HG03045 (cell line): ENCODE results near the gene GALNT11.
"Not testable (repeated sequence)": the region's sequence is repeated elsewhere in the genome, so short reads cannot be mapped to it uniquely, and the experiment has no call there.

Experiments used
- ATAC-seq: cut with Tn5 transposase; IDR thresholded peaks from one replicate; pipeline ENCODE4 v1.9.1; 2021; ENCODE audit warnings: mild to moderate bottlenecking, moderate library complexity; ENCODE audit not compliant: unreplicated experiment

Gene GALNT11

DNA sequence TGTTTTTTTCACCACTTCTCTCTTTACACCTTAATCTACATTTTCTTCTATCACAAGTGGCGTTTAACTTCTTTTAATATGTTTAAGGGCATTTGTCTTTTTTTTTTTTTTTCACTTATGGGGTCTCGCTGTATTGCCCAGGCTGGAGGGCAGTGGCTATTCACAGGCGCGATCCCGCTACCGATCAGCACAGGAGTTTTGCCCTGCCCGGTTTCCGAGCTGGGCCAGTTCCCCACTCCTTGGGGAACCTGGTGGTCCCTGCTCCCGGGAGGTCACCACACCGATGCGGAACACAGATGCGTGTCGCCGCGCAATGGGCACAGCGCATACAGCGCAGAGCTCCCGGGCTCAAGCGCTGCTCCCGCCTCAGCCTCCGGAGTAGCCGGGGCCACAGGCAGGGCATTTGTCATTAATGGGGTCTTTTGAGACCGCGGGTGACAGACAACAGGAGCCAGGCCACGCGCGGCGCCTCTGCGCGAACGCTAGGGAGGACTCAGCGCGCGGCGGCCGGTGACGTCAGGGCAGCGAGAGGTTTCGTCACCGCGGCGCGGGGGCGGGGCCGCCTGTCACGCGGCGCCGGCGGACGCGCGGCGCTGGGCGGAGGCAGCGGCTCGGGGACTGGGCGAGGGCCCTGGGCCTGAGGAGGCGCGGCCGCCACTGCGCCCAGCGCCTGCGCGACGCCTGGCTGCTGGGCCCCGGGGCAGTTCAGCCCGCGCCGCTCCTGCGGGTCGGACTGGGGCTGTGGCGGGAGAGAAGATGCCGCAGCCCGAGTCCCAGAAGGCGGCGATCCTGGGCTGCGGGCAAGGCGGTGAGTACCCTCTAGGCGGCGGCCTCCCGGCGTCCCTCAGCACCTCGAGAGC, at the start of gene GALNT11:
Gene GALNT11, plus strand, starts transcription at position 598 of the 860 bp plus-strand sequence. CDS start 68,554 bp downstream, outside the sequence.
- peak; percentile 97 for ATAC-seq

- ATAC-seq: no peak
These were observed 46.9 kb upstream of the GALNT11 start for GRCh38 chr7:151978616-151979015.

- no peak for ATAC-seq
These were observed 44.3 kb upstream of the GALNT11 start for GRCh38 chr7:151981223-151981622.

DNA sequence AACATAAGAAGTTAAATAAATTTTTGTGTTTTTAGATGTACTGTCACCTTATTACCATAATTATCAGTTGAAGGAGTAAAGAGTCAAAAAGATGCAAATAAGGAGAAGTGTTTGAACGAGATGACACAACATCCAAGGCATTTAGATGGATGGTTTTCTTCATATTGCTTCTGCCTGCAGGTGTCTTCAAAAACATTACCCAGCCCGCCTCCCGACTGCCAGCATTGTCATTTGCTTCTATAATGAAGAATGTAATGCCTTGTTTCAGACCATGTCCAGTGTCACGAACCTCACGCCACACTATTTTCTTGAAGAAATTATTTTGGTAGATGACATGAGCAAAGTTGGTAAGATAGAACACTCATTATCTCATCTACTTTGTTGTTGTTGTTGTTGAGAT, 42.7 kb upstream of the GALNT11 start:
- no peak for ATAC-seq

GRCh38 chr7:151984612-151985011, 40.9 kb upstream of the GALNT11 start:
- ATAC-seq: no peak

DNA sequence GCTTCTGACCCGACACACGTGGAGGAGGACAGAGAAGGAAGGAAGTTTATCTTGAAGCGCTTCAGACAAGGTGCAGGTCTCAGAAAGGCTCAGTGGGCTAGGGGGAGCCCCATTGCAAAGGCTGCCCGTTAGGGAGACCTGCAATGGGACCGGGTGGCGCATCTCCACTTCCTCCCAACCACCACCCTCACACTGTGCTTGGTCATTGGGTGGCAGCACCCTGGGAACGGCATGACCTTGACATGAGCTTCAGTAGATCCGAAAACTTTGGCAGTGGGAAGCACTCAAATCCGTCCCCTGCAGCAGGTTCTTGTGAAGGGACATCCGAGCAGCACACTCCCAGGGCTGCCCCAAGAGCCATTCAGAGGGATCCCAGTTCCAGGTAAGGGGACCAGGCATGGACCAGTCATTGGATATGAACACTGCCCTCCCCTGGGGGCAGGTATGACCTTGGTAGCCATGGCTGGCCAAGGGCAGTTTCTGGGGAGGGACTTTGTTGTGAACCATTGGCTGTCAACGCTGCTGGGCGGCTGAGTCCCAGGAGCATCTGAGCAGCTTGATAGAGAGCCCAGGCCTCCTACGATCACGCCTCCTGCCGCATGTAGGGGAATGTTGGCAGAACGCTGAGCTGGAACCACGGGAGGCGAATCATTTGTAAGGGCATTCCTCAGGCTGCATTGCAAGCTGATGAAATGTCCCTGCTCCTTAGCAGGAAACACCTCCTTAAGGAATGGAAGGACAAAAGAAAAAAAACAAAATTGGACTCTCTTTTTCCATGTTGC, 37.5 kb upstream of the GALNT11 start:
- ATAC-seq: no peak

DNA sequence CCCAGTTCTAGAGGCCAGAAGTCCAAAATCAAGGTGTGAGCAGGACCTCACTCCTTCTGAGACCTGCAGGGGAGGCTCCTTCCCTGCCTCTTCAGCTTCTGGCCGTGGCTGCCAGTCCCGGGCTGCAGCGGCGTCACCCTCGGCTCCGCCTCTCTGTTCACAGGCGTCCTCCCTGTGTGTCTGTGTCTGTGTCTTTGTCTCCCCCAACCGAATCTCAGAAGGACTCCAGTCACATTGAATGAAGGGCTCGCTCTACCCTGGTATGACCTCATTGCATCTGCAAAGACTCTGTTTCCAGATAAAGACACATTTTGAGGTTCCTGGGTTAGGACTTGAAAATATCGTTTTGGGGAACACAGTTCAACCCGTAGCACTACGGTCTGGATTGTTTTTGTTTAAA, 33.1 kb upstream of the GALNT11 start:
- no peak for ATAC-seq

GRCh38 chr7:151993977-151994676, 31.3 kb upstream of the GALNT11 start:
- no peak for ATAC-seq

GRCh38 chr7:151999424-152000090, 25.9 kb upstream of the GALNT11 start:
- ATAC-seq: no peak

- no peak for ATAC-seq
These were observed 25.3 kb upstream of the GALNT11 start for GRCh38 chr7:152000191-152000590.

- no peak for ATAC-seq
These were observed 19.1 kb upstream of the GALNT11 start for GRCh38 chr7:152006336-152006735.

DNA sequence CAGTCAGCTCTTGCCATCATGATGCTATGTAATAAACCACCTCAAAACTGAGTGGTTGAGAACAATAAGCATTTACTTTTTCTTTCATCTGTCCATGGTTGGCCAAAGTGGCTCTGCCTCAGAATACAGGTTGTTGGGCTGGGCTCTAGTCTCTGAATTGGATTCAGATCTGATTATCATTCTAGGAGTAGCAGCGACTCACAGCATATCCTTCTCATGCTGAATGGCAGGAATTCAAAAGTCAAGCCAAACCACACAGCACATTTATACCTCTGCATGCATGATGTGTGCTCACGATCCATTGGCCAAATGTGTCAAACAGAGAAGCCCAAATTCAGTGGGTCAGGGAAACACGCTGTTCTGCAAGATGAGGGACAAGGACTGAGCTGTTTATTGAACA, 13.6 kb upstream of the GALNT11 start:
- no peak for ATAC-seq

DNA sequence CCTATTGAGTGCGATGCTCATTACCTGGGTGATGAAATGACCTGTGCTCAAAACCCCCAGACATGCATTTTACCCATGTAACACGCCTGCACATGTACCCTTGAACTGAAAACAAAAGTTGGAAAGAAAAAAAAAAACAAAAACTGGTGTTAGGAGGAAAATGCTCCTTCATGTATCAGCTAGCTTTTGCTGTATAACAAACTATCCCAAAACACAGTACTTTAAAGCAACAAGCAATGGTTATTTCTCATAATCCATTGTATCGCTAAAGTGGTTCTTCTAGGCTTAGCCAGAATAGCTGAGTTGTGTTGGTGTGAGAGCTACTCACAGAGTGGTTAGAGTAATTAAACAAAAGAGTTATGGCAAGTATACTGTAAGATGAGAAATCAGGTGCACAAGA, 12.2 kb upstream of the GALNT11 start:
- no peak for ATAC-seq

DNA sequence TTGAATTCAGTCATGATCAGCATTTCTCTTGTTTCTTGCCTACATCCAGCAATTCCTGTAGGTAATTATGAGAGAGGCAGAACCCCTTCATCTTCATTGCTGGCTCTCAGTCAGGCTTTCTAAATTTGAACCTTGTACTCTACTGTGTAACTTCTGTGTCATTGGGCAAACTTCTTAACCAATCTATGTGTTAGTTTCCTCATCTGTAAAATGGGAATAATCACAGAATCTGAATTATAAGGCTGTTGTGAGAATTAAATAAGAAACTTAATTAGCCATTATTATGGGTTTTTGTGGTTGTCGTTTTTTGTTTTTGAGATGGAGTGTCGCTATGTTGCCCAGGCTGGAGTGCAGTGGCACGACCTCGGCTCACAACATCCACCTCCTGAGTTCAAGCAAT, 11.5 kb upstream of the GALNT11 start:
- no peak for ATAC-seq

GRCh38 chr7:152014722-152015121, 10.8 kb upstream of the GALNT11 start:
- no peak for ATAC-seq

DNA sequence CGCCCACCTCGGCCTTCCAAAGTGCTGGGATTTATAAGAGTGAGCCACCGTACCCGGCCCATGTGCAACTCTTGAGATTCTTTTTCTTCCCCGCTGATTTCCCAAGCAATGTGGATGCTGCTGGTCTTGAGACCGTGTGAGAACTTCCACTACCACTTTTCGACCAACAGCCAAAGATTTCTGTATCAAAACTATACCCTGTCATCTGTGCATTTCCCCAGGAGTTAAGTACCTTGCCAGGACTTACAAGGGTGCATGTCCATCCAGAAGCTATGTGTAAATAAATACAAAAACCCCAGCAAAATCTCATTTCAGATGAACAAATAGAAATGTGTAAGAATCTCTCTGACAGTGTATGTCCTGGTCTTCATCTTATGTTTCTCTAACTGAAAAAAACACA, 9.9 kb upstream of the GALNT11 start:
- no peak for ATAC-seq

GRCh38 chr7:152016947-152017346, 8.5 kb upstream of the GALNT11 start:
- ATAC-seq: no peak

GRCh38 chr7:152017683-152018082, 7.8 kb upstream of the GALNT11 start:
- ATAC-seq: not testable (repeated sequence)

- not testable (repeated sequence) for ATAC-seq
These were observed 3.7 kb upstream of the GALNT11 start for GRCh38 chr7:152021740-152022139.

- ATAC-seq: no peak
These were observed 740 bp downstream of the GALNT11 start for GRCh38 chr7:152025937-152026890.
